ENCODE measurements around the gene SERHL2.

Gene SERHL2

DNA sequence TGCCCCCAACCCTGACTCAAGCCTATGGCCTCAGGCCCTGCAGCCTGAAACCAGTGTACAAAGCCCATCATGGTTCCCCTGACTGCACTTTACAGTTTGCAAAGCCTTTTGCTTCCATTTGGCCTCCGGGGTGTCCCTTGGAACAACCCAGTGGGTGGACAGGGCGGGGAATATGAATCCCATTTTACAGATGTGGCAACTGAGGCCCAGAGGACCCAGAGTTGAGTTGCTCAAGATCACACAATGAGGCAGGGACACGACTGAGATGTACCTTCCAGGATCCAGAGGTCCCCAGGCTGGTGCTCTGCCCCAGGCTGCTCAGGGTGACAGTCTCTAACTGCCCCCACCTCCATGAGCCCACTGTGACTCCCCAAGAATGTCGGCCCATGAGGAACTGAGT is 66.3 kb downstream of the SERHL2 start:
- CTCF ChIA-PET, result interaction anchor here (0.8 to 5.3 kb wide), 6 partner anchors 9 to 200 kb away, joined by 3 to 60 read pairs (median 10); partner anchors contain the start of gene CYB5R3
- no peak overlapping the region for H3K4me3 ChIP-seq (ENCODE audit: low read depth, low read length)
- POLR2A ChIA-PET, result no interaction called here
- no peak for TF ChIP-seq CTCF (IDR thresholded peaks at IDR 0.05; ENCODE audit: insufficient read depth, low read length, missing control alignments)
- no peak for DNase-seq (ENCODE audit: low read depth, low spot score)

- no peak overlapping the region for H3K4me3 ChIP-seq (ENCODE audit: low read depth, low read length)
- ChIA-PET CTCF (interaction anchor here (0.6 to 5.3 kb wide), 34 partner anchors 8 to 470 kb away, joined by 3 to 60 read pairs (median 4); partner anchors contain the start of genes ATP5MGL and CYB5R3), POLR2A (interaction anchor here (0.7 to 1.4 kb wide), 4 partner anchors 14 to 28 kb away, joined by 3 to 5 read pairs (median 3); partner anchors contain the start of gene CYB5R3)
- DNase-seq (ENCODE audit: low read depth, low spot score), result no peak
- TF ChIP-seq CTCF (IDR thresholded peaks at IDR 0.05; ENCODE audit: insufficient read depth, low read length, missing control alignments), result peak; percentile 97
Observed at GRCh38 chr22:42621505-42622002, 67.8 kb downstream of the SERHL2 start.

DNA sequence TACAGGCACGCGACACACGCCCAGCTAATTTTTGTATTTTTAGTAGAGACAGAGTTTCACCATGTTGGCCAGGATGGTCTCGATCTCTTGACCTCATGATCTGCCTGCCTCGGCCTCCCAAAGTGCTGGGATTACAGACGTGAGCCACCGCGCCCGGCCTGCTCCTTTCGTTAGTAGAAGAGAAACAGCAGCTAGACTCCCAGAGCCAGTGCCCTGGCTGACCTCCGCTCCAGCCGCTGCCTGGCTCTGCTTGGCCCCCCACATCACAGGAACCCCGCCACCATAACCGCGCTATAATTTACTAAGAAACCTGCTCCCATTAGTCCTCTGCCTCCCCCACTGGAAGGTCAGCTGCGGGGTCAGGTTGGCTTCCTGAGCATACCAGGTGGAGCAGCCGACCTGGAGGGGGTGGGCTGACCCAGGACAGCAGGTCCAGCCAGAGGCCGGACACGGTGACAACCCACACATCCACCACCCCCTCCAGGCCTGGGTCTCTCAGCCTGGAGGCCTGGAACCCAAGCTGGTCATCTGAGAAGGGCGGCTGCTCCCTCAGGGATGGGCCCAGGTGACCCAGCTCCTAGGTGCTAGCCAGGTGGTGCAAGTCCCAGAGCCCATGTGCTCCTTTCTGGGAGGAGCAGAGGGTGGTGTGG is 68.4 kb downstream of the SERHL2 start:
- no peak for DNase-seq (ENCODE audit: low read depth, low spot score)
- TF ChIP-seq CTCF (IDR thresholded peaks at IDR 0.05; ENCODE audit: insufficient read depth, low read length, missing control alignments), result no peak
- ChIA-PET POLR2A (interaction anchor here (0.6 to 1.4 kb wide), 5 partner anchors 18 to 180 kb away, joined by 3 to 5 read pairs (median 3); no protein-coding TSS in a partner anchor), CTCF (interaction anchor here (0.6 to 5.3 kb wide), 23 partner anchors 7 to 469 kb away, joined by 3 to 60 read pairs (median 6); partner anchors contain the start of genes ATP5MGL and CYB5R3)
- H3K4me3 ChIP-seq (ENCODE audit: low read depth, low read length), result no peak overlapping the region

GRCh38 chr22:42623301-42623751 is 69.6 kb downstream of the SERHL2 start:
- DNase-seq (ENCODE audit: low read depth, low spot score), result no peak
- POLR2A ChIA-PET, result interaction anchor here (4.4 kb wide), 1 partner anchor 8 kb away, joined by 13 read pairs; the partner anchor contains the start of gene POLDIP3
- H3K4me3 ChIP-seq (ENCODE audit: low read depth, low read length), result no peak overlapping the region
- TF ChIP-seq CTCF (IDR thresholded peaks at IDR 0.05; ENCODE audit: insufficient read depth, low read length, missing control alignments), result no peak
- CTCF ChIA-PET, result interaction anchor here (1.6 to 5.3 kb wide), 7 partner anchors 9 to 468 kb away, joined by 3 to 60 read pairs (median 15); partner anchors contain the start of gene ATP5MGL
